ENCODE data around the gene ARL4C.
A peak's percentile ranks its signal among the peaks of the same experiment; 100 is the strongest.

Gene ARL4C, protein sequence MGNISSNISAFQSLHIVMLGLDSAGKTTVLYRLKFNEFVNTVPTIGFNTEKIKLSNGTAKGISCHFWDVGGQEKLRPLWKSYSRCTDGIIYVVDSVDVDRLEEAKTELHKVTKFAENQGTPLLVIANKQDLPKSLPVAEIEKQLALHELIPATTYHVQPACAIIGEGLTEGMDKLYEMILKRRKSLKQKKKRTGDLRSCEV

DNA sequence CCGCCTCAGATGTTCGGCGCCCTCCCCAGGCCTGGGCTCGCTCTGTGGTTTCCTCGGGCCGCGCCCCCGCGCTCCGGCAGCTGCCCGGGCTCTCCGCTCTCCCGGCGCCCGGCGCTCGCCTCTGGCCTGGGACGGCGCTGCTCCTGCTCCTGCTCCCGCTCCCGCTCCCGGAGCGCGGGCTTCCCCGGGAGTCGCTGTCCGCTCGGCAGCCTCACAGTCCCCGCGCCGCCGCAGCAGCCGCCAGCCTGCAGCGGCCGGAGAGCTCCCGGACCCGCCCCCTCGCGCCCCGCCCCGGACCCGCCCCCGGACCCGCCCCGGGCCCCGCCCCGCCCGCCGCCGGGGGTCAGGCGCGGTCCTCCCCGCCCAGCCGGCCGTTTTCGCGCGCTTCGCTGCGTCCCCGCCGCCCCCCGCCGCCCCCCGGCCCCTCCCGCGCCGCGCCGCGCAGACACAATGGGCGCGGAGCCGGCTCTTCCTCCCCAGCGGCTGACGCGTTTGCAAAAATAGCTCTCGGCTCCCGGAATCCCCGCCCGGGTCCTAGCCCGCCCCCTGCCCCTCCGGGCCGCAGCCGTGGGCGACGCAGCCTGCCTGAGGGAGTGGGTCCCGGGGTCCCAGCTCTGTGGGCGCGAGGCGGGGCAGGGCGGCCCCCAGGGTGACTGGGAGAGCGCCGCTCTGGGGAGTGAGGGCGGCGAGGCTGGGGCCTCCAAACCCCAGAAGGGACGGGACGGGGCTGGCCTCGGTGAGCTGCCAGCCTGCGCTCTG, at the start of gene ARL4C:
Gene ARL4C (minus strand): TSS at position 247 of the 759 bp plus-strand sequence. CDS start 495 bp downstream, outside the sequence.
- Histone ChIP-seq H3K4me1 (ENCODE audit: low read length) (peaks cover 5% of the 10 kb centered on the region; the same call in 1 of the 2 replicates), H4K20me1 (ENCODE audit: insufficient read depth, low read length) (no peaks in the 10 kb centered on the region), H3K36me3 (replicated peaks; ENCODE audit: low read depth, low read length) (no peaks in the 10 kb centered on the region), H2AFZ (ENCODE audit: low read depth, low read length) (0 out of 2 replicates have a peak within 1 kb of the TSS, but pooled peaks have one; percentile 60), H3K4me2 (ENCODE audit: low read length) (peak within 1 kb of the TSS; percentile 86), H3K79me2 (ENCODE audit: low read length) (no peaks in the 10 kb centered on the region), H3K27me3 (ENCODE audit: low read depth, low read length) (peaks cover 17% of the 10 kb centered on the region; the same call in 1 of the 2 replicates), H3K27ac (ENCODE audit: low read length) (no peak within 1 kb of the TSS), H3K9ac (ENCODE audit: low read length) (peak within 1 kb of the TSS; percentile 43), H3K9me3 (ENCODE audit: insufficient read depth, low read length) (no peaks in the 10 kb centered on the region), H3K4me3 (ENCODE audit: low read length) (peak within 1 kb of the TSS; percentile 77)
- no peak for TF ChIP-seq EZH2phosphoT487 (IDR thresholded peaks at IDR 0.05; ENCODE audit: low read depth)
- TF ChIP-seq, protein P1, sequence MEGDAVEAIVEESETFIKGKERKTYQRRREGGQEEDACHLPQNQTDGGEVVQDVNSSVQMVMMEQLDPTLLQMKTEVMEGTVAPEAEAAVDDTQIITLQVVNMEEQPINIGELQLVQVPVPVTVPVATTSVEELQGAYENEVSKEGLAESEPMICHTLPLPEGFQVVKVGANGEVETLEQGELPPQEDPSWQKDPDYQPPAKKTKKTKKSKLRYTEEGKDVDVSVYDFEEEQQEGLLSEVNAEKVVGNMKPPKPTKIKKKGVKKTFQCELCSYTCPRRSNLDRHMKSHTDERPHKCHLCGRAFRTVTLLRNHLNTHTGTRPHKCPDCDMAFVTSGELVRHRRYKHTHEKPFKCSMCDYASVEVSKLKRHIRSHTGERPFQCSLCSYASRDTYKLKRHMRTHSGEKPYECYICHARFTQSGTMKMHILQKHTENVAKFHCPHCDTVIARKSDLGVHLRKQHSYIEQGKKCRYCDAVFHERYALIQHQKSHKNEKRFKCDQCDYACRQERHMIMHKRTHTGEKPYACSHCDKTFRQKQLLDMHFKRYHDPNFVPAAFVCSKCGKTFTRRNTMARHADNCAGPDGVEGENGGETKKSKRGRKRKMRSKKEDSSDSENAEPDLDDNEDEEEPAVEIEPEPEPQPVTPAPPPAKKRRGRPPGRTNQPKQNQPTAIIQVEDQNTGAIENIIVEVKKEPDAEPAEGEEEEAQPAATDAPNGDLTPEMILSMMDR (IDR thresholded peaks at IDR 0.05; ENCODE audit: low read depth, low read length): no peak

DNA sequence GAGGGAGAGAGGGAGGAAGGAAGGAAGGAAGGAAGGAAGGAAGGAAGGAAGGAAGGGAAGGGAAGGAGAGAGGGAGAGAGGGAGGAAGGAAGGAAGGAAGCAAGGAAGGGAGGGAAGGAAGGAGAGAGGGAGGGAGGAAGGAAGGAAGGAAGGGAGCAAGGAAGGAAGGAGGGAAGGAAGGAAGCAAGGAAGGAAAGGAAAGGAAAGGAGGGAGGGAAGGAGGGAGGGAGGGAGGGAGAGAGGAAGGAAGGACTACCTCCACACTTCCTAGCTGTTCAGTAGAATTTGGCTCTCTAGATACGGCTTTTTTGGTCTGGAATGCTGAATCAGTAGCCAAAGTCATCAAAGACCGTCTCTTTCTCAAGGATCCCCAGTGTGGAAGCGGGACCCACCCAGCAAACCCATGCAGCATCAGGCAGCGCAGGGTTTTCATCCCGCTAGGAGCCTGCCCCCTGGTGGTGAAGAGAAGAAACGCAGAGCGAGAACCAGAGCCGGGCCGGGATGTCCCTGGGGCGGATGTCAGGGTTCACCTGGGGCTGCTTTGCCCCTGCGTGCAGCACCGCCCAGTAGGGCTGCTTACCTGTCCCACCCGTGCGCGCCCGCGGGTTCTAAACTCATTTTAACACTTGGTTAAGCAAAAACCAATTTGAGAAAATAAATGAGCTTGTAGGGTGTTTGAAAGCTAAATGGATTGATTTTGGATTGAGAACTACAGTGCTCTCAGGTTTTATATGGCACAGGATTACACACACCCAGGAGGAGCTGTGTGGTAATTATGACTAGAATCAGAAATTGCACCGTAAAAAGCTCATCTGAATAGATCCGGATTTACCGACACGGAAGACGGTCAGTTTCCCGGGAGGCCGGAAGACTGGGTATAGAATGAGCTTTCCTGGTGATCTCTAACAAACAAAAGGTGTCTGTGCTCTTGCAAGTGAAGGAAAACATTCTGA, 48.1 kb upstream of the ARL4C start:
- no peaks in the 10 kb centered on the region for H3K36me3 ChIP-seq (replicated peaks; ENCODE audit: low read depth, low read length)
- H3K9ac ChIP-seq (ENCODE audit: low read length): no peak overlapping the region
- H4K20me1 ChIP-seq (ENCODE audit: insufficient read depth, low read length): no peaks in the 10 kb centered on the region
- no peak overlapping the region for H2AFZ ChIP-seq (ENCODE audit: low read depth, low read length)
- peaks cover 7% of the 10 kb centered on the region for H3K27me3 ChIP-seq (ENCODE audit: low read depth, low read length)
- no peak overlapping the region for H3K27ac ChIP-seq (ENCODE audit: low read length)
- TF ChIP-seq, protein P1 (IDR thresholded peaks at IDR 0.05; ENCODE audit: low read depth, low read length): peak; percentile 65
- TF ChIP-seq EZH2phosphoT487 (IDR thresholded peaks at IDR 0.05; ENCODE audit: low read depth): no peak
- H3K4me3 ChIP-seq (ENCODE audit: low read length): no peak overlapping the region
- no peaks in the 10 kb centered on the region for H3K4me1 ChIP-seq (ENCODE audit: low read length)
- H3K79me2 ChIP-seq (ENCODE audit: low read length): no peaks in the 10 kb centered on the region
- peak overlapping the region; percentile 44 for H3K4me2 ChIP-seq (ENCODE audit: low read length)
- no peaks in the 10 kb centered on the region for H3K9me3 ChIP-seq (ENCODE audit: insufficient read depth, low read length)

DNA sequence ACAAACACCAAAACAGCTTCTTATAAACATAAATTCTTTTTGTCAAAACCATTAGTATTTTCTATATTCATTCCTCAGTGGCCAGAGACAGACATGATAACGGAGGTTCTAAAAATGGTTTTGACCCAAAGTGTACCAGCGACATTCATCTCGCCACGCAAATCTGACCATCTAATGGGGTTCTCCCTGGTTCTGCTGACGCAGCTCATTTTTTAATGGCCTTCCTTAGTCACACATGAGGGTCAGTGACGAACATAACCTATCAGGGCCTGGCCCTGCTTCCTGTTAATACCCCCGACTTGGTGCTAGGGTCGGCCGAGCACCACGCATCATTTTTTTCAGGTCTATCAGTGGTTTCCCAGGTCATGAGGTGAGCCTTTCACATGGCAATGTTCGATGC, 45.9 kb upstream of the ARL4C start:
- Histone ChIP-seq H3K4me3 (ENCODE audit: low read length) (no peak overlapping the region), H3K79me2 (ENCODE audit: low read length) (no peaks in the 10 kb centered on the region), H2AFZ (ENCODE audit: low read depth, low read length) (no peak overlapping the region), H3K4me2 (ENCODE audit: low read length) (no peak overlapping the region), H3K9me3 (ENCODE audit: insufficient read depth, low read length) (no peaks in the 10 kb centered on the region), H3K27me3 (ENCODE audit: low read depth, low read length) (peaks cover 3% of the 10 kb centered on the region), H3K27ac (ENCODE audit: low read length) (no peak overlapping the region), H3K9ac (ENCODE audit: low read length) (no peak overlapping the region), H3K36me3 (replicated peaks; ENCODE audit: low read depth, low read length) (no peaks in the 10 kb centered on the region), H3K4me1 (ENCODE audit: low read length) (no peaks in the 10 kb centered on the region), H4K20me1 (ENCODE audit: insufficient read depth, low read length) (no peaks in the 10 kb centered on the region)
- TF ChIP-seq EZH2phosphoT487 (IDR thresholded peaks at IDR 0.05; ENCODE audit: low read depth): no peak
- TF ChIP-seq, protein P1 (IDR thresholded peaks at IDR 0.05; ENCODE audit: low read depth, low read length): no peak
